Measurements from ENCODE around the gene IL16. TPM values are rescaled to one million over a fixed set of nuclear protein-coding genes. Genes with fewer than 3 reads are reported as not detected.

The IL16 gene
- total and polyA plus RNA-seq, 9 of the 15 experiments (the other 6 are each of a cell fraction or from before 2014, with no cell fraction given): 1.4 to 18.8 (median 10.6) TPM

DNA sequence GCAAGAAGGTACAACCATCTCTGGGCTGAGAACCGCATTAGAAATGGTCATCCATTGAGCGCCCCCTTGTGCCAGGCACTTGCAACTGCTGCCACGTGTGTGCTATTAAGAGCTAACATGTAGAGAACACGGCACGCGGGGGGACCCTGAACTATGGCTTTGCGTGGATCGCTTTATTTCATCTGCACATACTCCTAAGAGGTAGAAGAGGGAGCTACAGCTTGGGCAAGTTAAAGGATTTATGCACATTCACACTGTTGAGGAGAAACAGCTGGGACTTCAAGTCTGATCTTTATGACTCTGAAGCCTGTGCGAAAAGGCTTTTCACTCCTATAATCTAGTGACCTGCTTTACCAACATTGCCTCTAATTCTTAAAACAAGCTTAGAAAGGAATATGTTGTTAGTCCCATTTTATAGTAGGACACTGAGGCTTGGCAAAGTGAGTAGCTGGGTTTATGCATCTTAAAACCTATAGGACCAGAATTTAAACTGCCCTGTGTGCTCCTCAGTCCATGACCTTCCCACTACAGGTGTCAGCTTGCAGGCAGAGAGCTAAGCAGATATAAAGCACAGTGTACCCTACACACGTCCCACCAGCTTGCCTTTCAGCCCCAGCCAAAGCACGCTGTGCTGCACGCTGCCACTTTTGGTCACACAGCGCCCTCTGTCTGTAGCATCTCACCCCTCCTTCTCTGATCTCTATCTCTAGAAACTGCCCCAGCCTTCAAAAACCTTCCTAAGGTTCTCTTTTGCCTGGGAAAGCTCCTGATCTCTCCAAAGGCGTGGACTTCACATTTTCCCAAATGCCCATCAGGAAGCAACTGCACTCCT lies 69.5 kb downstream of the IL16 start (continued):
- TF ChIP-seq POLR3A (IDR thresholded peaks at IDR 0.05; ENCODE audit: borderline replicate concordance, extremely low read depth, insufficient read depth, insufficient read length): no peak
- 0 out of 2 replicates have a peak, but pooled peaks have one; percentile 38 for TF ChIP-seq TEAD4 (IDR thresholded peaks at IDR 0.05; ENCODE audit: low read length)
- TF ChIP-seq TEAD4 (CRISPR knock-in tag; IDR thresholded peaks at IDR 0.05; ENCODE audit: borderline replicate concordance): no peak
- peak; percentile 95 for TF ChIP-seq MYC (IDR thresholded peaks at IDR 0.05; ENCODE audit: low read depth, low read length)
- TF ChIP-seq MYC (CRISPR knock-in tag; IDR thresholded peaks at IDR 0.05; ENCODE audit: borderline replicate concordance, low read depth): peak; percentile 27; the same call in 1 of the 2 replicates
- TF ChIP-seq, protein P1, sequence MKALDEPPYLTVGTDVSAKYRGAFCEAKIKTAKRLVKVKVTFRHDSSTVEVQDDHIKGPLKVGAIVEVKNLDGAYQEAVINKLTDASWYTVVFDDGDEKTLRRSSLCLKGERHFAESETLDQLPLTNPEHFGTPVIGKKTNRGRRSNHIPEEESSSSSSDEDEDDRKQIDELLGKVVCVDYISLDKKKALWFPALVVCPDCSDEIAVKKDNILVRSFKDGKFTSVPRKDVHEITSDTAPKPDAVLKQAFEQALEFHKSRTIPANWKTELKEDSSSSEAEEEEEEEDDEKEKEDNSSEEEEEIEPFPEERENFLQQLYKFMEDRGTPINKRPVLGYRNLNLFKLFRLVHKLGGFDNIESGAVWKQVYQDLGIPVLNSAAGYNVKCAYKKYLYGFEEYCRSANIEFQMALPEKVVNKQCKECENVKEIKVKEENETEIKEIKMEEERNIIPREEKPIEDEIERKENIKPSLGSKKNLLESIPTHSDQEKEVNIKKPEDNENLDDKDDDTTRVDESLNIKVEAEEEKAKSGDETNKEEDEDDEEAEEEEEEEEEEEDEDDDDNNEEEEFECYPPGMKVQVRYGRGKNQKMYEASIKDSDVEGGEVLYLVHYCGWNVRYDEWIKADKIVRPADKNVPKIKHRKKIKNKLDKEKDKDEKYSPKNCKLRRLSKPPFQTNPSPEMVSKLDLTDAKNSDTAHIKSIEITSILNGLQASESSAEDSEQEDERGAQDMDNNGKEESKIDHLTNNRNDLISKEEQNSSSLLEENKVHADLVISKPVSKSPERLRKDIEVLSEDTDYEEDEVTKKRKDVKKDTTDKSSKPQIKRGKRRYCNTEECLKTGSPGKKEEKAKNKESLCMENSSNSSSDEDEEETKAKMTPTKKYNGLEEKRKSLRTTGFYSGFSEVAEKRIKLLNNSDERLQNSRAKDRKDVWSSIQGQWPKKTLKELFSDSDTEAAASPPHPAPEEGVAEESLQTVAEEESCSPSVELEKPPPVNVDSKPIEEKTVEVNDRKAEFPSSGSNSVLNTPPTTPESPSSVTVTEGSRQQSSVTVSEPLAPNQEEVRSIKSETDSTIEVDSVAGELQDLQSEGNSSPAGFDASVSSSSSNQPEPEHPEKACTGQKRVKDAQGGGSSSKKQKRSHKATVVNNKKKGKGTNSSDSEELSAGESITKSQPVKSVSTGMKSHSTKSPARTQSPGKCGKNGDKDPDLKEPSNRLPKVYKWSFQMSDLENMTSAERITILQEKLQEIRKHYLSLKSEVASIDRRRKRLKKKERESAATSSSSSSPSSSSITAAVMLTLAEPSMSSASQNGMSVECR (CRISPR knock-in tag; IDR thresholded peaks at IDR 0.05): no peak
- TF ChIP-seq, protein P2, sequence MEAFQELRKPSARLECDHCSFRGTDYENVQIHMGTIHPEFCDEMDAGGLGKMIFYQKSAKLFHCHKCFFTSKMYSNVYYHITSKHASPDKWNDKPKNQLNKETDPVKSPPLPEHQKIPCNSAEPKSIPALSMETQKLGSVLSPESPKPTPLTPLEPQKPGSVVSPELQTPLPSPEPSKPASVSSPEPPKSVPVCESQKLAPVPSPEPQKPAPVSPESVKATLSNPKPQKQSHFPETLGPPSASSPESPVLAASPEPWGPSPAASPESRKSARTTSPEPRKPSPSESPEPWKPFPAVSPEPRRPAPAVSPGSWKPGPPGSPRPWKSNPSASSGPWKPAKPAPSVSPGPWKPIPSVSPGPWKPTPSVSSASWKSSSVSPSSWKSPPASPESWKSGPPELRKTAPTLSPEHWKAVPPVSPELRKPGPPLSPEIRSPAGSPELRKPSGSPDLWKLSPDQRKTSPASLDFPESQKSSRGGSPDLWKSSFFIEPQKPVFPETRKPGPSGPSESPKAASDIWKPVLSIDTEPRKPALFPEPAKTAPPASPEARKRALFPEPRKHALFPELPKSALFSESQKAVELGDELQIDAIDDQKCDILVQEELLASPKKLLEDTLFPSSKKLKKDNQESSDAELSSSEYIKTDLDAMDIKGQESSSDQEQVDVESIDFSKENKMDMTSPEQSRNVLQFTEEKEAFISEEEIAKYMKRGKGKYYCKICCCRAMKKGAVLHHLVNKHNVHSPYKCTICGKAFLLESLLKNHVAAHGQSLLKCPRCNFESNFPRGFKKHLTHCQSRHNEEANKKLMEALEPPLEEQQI (IDR thresholded peaks at IDR 0.05): no peak
- no peak for TF ChIP-seq NCOA1 (IDR thresholded peaks at IDR 0.05; ENCODE audit: low read depth)
- TF ChIP-seq SMARCA4 (IDR thresholded peaks at IDR 0.05): peak; percentile 29; the same call in 1 of the 2 replicates
- TF ChIP-seq ZNF354B (CRISPR knock-in tag; IDR thresholded peaks at IDR 0.05): no peak
- no peak for TF ChIP-seq ZNF3 (CRISPR knock-in tag; IDR thresholded peaks at IDR 0.05)
- 0 out of 2 replicates have a peak, but pooled peaks have one; percentile 36 for TF ChIP-seq POLR2A (conservative IDR thresholded peaks at IDR 0.05)
- TF ChIP-seq ARID2 (IDR thresholded peaks at IDR 0.05): peak; percentile 80
- TF ChIP-seq, protein P3, sequence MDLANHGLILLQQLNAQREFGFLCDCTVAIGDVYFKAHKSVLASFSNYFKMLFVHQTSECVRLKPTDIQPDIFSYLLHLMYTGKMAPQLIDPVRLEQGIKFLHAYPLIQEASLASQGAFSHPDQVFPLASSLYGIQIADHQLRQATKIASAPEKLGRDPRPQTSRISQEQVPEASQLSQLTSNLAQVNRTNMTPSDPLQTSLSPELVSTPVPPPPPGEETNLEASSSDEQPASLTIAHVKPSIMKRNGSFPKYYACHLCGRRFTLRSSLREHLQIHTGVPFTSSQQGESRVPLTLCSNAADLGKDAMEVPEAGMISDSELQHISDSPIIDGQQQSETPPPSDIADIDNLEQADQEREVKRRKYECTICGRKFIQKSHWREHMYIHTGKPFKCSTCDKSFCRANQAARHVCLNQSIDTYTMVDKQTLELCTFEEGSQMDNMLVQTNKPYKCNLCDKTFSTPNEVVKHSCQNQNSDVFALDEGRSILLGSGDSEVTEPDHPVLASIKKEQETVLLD (IDR thresholded peaks at IDR 0.05): no peak
- peak; percentile 96 for TF ChIP-seq GATA2 (CRISPR knock-in tag; IDR thresholded peaks at IDR 0.05)
- TF ChIP-seq, protein P4, sequence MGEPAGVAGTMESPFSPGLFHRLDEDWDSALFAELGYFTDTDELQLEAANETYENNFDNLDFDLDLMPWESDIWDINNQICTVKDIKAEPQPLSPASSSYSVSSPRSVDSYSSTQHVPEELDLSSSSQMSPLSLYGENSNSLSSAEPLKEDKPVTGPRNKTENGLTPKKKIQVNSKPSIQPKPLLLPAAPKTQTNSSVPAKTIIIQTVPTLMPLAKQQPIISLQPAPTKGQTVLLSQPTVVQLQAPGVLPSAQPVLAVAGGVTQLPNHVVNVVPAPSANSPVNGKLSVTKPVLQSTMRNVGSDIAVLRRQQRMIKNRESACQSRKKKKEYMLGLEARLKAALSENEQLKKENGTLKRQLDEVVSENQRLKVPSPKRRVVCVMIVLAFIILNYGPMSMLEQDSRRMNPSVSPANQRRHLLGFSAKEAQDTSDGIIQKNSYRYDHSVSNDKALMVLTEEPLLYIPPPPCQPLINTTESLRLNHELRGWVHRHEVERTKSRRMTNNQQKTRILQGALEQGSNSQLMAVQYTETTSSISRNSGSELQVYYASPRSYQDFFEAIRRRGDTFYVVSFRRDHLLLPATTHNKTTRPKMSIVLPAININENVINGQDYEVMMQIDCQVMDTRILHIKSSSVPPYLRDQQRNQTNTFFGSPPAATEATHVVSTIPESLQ (CRISPR knock-in tag; IDR thresholded peaks at IDR 0.05): no peak
